Activated CD4-positive, alpha-beta T cell treated with anti-CD3 and anti-CD28 coated beads for 36 hours (primary cell): Measurements from ENCODE around the gene C1QA. TPM values are rescaled to one million over a fixed set of nuclear protein-coding genes. Genes with fewer than 3 reads are reported as not detected.

Experiments
- ATAC-seq: fragments of 200-7000 bp; cut with Tn5 transposase; one replicate; pipeline ENCODE4 v1.10.0; 2021; ENCODE audit warnings: mild to moderate bottlenecking, moderate library complexity
- CTCF ChIA-PET: fragments of 350-600 bp; sonication (Branson Sonifier 250); formaldehyde crosslinking; loops from one replicate; lab custom pipeline; 2021; ENCODE audit warnings: antibody characterized with exemption; lab: Charles Lee
- POLR2A ChIA-PET: fragments of 350-600 bp; sonication (Branson Sonifier 250); formaldehyde crosslinking; loops from one replicate; lab custom pipeline; 2021; ENCODE audit warnings: antibody characterized with exemption, inconsistent platforms; lab: Charles Lee
- DNase-seq: peaks from one replicate; pipeline ENCODE4 v3.0.0-alpha.2; 2020
- H3K27ac Mint-ChIP-seq: one replicate; pipeline ENCODE4 v1.8.0; 2021; ENCODE audit warnings: mixed read lengths
- H3K27me3 Mint-ChIP-seq: one replicate; pipeline ENCODE4 v1.8.0; 2021; ENCODE audit warnings: mixed read lengths
- H3K36me3 Mint-ChIP-seq: one replicate; pipeline ENCODE4 v1.8.0; 2021; ENCODE audit warnings: low read depth, mixed read lengths
- H3K4me1 Mint-ChIP-seq: one replicate; pipeline ENCODE4 v1.8.0; 2021; ENCODE audit warnings: mixed read lengths
- H3K4me3 Mint-ChIP-seq: one replicate; pipeline ENCODE4 v1.8.0; 2021; ENCODE audit warnings: mild to moderate bottlenecking, moderate library complexity, mixed read lengths
- H3K9me3 Mint-ChIP-seq: one replicate; pipeline ENCODE4 v1.8.0; 2021; ENCODE audit warnings: low read depth, mixed read lengths
- intact Hi-C, 2 experiments: fragments of 100-400 bp; cut with DNase I in 1 of 2; cut with micrococcal nuclease in 1 of 2; formaldehyde crosslinking; loops; one replicate each; pipeline versions ENCODE4 v1.14.2 to v1.15.1; 2022 to 2024; cut with DNase I, micrococcal nuclease
- total RNA-seq, 2 experiments: library from RNA; stranded (reverse); gene quantifications; one replicate each; pipeline ENCODE4 v1.2.3, GENCODE V29; 2021

The C1QA gene
- total RNA-seq, 2 experiments from 2014 or later = not detected

- intact Hi-C loops = no loop called here
- no peaks in the 10 kb centered on the region for H3K4me1 Mint-ChIP-seq
- no peaks in the 10 kb centered on the region for H3K9me3 Mint-ChIP-seq
- POLR2A ChIA-PET = no interaction called here
- peaks cover 36% of the 10 kb centered on the region for H3K27me3 Mint-ChIP-seq
- H3K36me3 Mint-ChIP-seq = no peaks in the 10 kb centered on the region
- CTCF ChIA-PET = no interaction called here
- DNase-seq (no peak), ATAC-seq (no peak)
- no peak overlapping the region for H3K4me3 Mint-ChIP-seq
- no peak overlapping the region for H3K27ac Mint-ChIP-seq
These were observed 22.5 kb upstream of the C1QA start for GRCh38 chr1:22613951-22614350.

GRCh38 chr1:22615886-22616285 lies 20.5 kb upstream of the C1QA start:
- Mint-ChIP-seq H3K9me3 (no peaks in the 10 kb centered on the region), H3K4me1 (no peaks in the 10 kb centered on the region), H3K4me3 (no peak overlapping the region), H3K36me3 (no peaks in the 10 kb centered on the region), H3K27ac (no peak overlapping the region), H3K27me3 (peaks cover 38% of the 10 kb centered on the region)
- DNase-seq = no peak
- ATAC-seq = no peak
- intact Hi-C loops = no loop called here
- POLR2A ChIA-PET = no interaction called here
- CTCF ChIA-PET = no interaction called here

GRCh38 chr1:22616571-22616970 lies 19.9 kb upstream of the C1QA start:
- no peak overlapping the region for H3K27ac Mint-ChIP-seq
- H3K27me3 Mint-ChIP-seq = peaks cover 34% of the 10 kb centered on the region

GRCh38 chr1:22618056-22618455 lies 18.4 kb upstream of the C1QA start:
- intact Hi-C loops = no loop called here
- ATAC-seq (no peak), DNase-seq (no peak)
- Mint-ChIP-seq H3K4me1 (no peaks in the 10 kb centered on the region), H3K36me3 (no peaks in the 10 kb centered on the region), H3K9me3 (no peaks in the 10 kb centered on the region), H3K27ac (no peak overlapping the region), H3K27me3 (peaks cover 30% of the 10 kb centered on the region), H3K4me3 (no peak overlapping the region)
- ChIA-PET CTCF (no interaction called here), POLR2A (no interaction called here)

More at GRCh38 chr1:22616571-22616970, 19.9 kb upstream of the C1QA start:
- intact Hi-C loops = no loop called here
- DNase-seq (no peak), ATAC-seq (no peak)
- Mint-ChIP-seq H3K36me3 (no peaks in the 10 kb centered on the region), H3K9me3 (no peaks in the 10 kb centered on the region), H3K4me3 (no peak overlapping the region), H3K4me1 (no peaks in the 10 kb centered on the region)
- ChIA-PET POLR2A (no interaction called here), CTCF (no interaction called here)

- H3K36me3 Mint-ChIP-seq = no peaks in the 10 kb centered on the region
- no peak for DNase-seq
- no peak for ATAC-seq
- peaks cover 23% of the 10 kb centered on the region for H3K27me3 Mint-ChIP-seq
- no peaks in the 10 kb centered on the region for H3K9me3 Mint-ChIP-seq
- intact Hi-C loops = no loop called here
- no peaks in the 10 kb centered on the region for H3K4me1 Mint-ChIP-seq
- CTCF ChIA-PET = no interaction called here
- no peak overlapping the region for H3K4me3 Mint-ChIP-seq
- no peak overlapping the region for H3K27ac Mint-ChIP-seq
- POLR2A ChIA-PET = no interaction called here
These were observed 17.2 kb upstream of the C1QA start for GRCh38 chr1:22619252-22619651.

GRCh38 chr1:22619798-22620197 lies 16.6 kb upstream of the C1QA start:
- Mint-ChIP-seq H3K27ac (no peak overlapping the region), H3K36me3 (no peaks in the 10 kb centered on the region), H3K9me3 (no peaks in the 10 kb centered on the region), H3K4me3 (no peak overlapping the region), H3K4me1 (no peaks in the 10 kb centered on the region), H3K27me3 (peaks cover 23% of the 10 kb centered on the region)
- intact Hi-C loops = no loop called here
- ATAC-seq (no peak), DNase-seq (no peak)
- ChIA-PET CTCF (no interaction called here), POLR2A (no interaction called here)

- no peaks in the 10 kb centered on the region for H3K36me3 Mint-ChIP-seq
- CTCF ChIA-PET = interaction anchor here (0.7 to 1.4 kb wide), 3 partner anchors 19 to 491 kb away, joined by 3 read pairs; no protein-coding TSS in a partner anchor
- no peaks in the 10 kb centered on the region for H3K9me3 Mint-ChIP-seq
- ATAC-seq = no peak
- no peak overlapping the region for H3K27ac Mint-ChIP-seq
- peaks cover 23% of the 10 kb centered on the region for H3K27me3 Mint-ChIP-seq
- no peak overlapping the region for H3K4me3 Mint-ChIP-seq
- no peak for DNase-seq
- no peaks in the 10 kb centered on the region for H3K4me1 Mint-ChIP-seq
- POLR2A ChIA-PET = no interaction called here
- intact Hi-C loops = no loop called here
These were observed 14.7 kb upstream of the C1QA start for GRCh38 chr1:22621761-22622160.

- Mint-ChIP-seq H3K27ac (no peak overlapping the region), H3K27me3 (peaks cover 28% of the 10 kb centered on the region), H3K9me3 (no peaks in the 10 kb centered on the region), H3K36me3 (no peaks in the 10 kb centered on the region), H3K4me1 (no peaks in the 10 kb centered on the region), H3K4me3 (no peak overlapping the region)
- DNase-seq = peak; percentile 11
- CTCF ChIA-PET = no interaction called here
- POLR2A ChIA-PET = no interaction called here
- ATAC-seq = peak; percentile 39
- intact Hi-C loops = no loop called here
These were observed 11.0 kb upstream of the C1QA start for GRCh38 chr1:22625262-22625925.

GRCh38 chr1:22626237-22627157 lies 9.9 kb upstream of the C1QA start:
- Mint-ChIP-seq H3K4me3 (no peak overlapping the region), H3K9me3 (no peaks in the 10 kb centered on the region), H3K4me1 (no peaks in the 10 kb centered on the region), H3K27ac (no peak overlapping the region), H3K27me3 (peaks cover 30% of the 10 kb centered on the region), H3K36me3 (no peaks in the 10 kb centered on the region)
- no peak for DNase-seq
- intact Hi-C loops = no loop called here
- ATAC-seq = no peak
- CTCF ChIA-PET = no interaction called here
- POLR2A ChIA-PET = no interaction called here

- CTCF ChIA-PET = no interaction called here
- POLR2A ChIA-PET = no interaction called here
These were observed 9.1 kb upstream of the C1QA start for GRCh38 chr1:22627331-22627730.

GRCh38 chr1:22628698-22629444 lies 7.6 kb upstream of the C1QA start:
- no peaks in the 10 kb centered on the region for H3K9me3 Mint-ChIP-seq
- no peak overlapping the region for H3K4me3 Mint-ChIP-seq
- POLR2A ChIA-PET = no interaction called here
- H3K27me3 Mint-ChIP-seq = peaks cover 35% of the 10 kb centered on the region
- no peak overlapping the region for H3K27ac Mint-ChIP-seq
- no peaks in the 10 kb centered on the region for H3K36me3 Mint-ChIP-seq
- ATAC-seq (no peak), DNase-seq (no peak)
- intact Hi-C loops = no loop called here
- CTCF ChIA-PET = no interaction called here
- no peaks in the 10 kb centered on the region for H3K4me1 Mint-ChIP-seq

More at GRCh38 chr1:22627331-22627730, 9.1 kb upstream of the C1QA start:
- H3K4me3 Mint-ChIP-seq = no peak overlapping the region
- DNase-seq (no peak), ATAC-seq (no peak)
- intact Hi-C loops = no loop called here
- no peaks in the 10 kb centered on the region for H3K4me1 Mint-ChIP-seq
- peaks cover 33% of the 10 kb centered on the region for H3K27me3 Mint-ChIP-seq
- no peaks in the 10 kb centered on the region for H3K9me3 Mint-ChIP-seq
- H3K36me3 Mint-ChIP-seq = no peaks in the 10 kb centered on the region
- no peak overlapping the region for H3K27ac Mint-ChIP-seq
